HepG2 (cell line): ENCODE data around the gene P2RY6.

Source experiments
- ELF1 ChIP-seq: sonication (generic); formaldehyde crosslinking; IDR thresholded peaks from 2 replicates; pipeline ENCODE4 v1.4.0; 2020; ENCODE audit warnings: missing genetic modification reagents
- ETV5 ChIP-seq: IDR thresholded peaks from 2 replicates; pipeline ENCODE4 v1.6.1; 2018; ENCODE audit warnings: missing biosample characterization, missing genetic modification reagents, inconsistent platforms, borderline replicate concordance
- PBX3 ChIP-seq: sonication (generic); formaldehyde crosslinking; IDR thresholded peaks from 2 replicates; pipeline ENCODE4 v1.8.1; 2023; ENCODE audit warnings: missing genetic modification reagents, inconsistent platforms, borderline replicate concordance
- REST ChIP-seq, 2 experiments: IDR thresholded peaks; 2 replicates each; pipeline ENCODE4 v1.6.1; 2011 to 2012; ENCODE audit warnings: low read length in 2 of 2, borderline replicate concordance in 1 of 2, low read depth in 1 of 2, mild to moderate bottlenecking in 1 of 2, moderate library complexity in 1 of 2

GRCh38 chr11:73229321-73229895 is 42.7 kb upstream of the P2RY6 start:
- TF ChIP-seq ETV5 (CRISPR knock-in tag) (no peak), ELF1 (CRISPR knock-in tag) (no peak), PBX3 (CRISPR knock-in tag) (no peak), REST (IDR thresholded peaks at IDR 0.05; ENCODE audit: borderline replicate concordance in 1 of 2, low read depth in 1 of 2, low read length in 2 of 2) (no peak)
